H9 (cell line): ENCODE data around the gene SLC25A27. TPM values are rescaled to one million over a fixed set of nuclear protein-coding genes. Genes with fewer than 3 reads are reported as not detected.

ENCODE experiments used
- DNase-seq: peaks from one replicate; pipeline ENCODE4 v3.0.0-alpha.2; 2017
- H2AFZ ChIP-seq: one replicate; pipeline ENCODE4 v1.6.1; 2013; ENCODE audit warnings: mild to moderate bottlenecking, low read length, control low read depth, moderate library complexity
- H2AK5ac ChIP-seq: 2 replicates; pipeline ENCODE4 v1.6.1; 2013; ENCODE audit warnings: low read length, control low read depth, mixed read lengths; ENCODE audit not compliant: insufficient read length
- H2BK120ac ChIP-seq: one replicate; pipeline ENCODE4 v1.6.1; 2013; ENCODE audit warnings: low read depth, mild to moderate bottlenecking, low read length, control low read depth, inconsistent platforms; ENCODE audit not compliant: poor library complexity, severe bottlenecking
- H2BK12ac ChIP-seq: 2 replicates; pipeline ENCODE4 v1.6.1; 2013; ENCODE audit warnings: low read length, control low read depth, mixed read lengths, low read depth; ENCODE audit not compliant: insufficient read length
- H2BK15ac ChIP-seq: 2 replicates; pipeline ENCODE4 v1.6.1; 2013; ENCODE audit warnings: low read depth, low read length, control low read depth
- H2BK20ac ChIP-seq: one replicate; pipeline ENCODE4 v1.6.1; 2013; ENCODE audit warnings: low read depth, mild to moderate bottlenecking, low read length, control low read depth, inconsistent platforms; ENCODE audit not compliant: poor library complexity, severe bottlenecking
- H2BK5ac ChIP-seq: 2 replicates; pipeline ENCODE4 v1.6.1; 2013; ENCODE audit warnings: low read length, control low read depth, mixed read lengths; ENCODE audit not compliant: insufficient read length
- H3K14ac ChIP-seq: 2 replicates; pipeline ENCODE4 v1.6.1; 2013; ENCODE audit warnings: low read length, control low read depth; ENCODE audit not compliant: insufficient read depth
- H3K18ac ChIP-seq: 2 replicates; pipeline ENCODE4 v1.6.1; 2013; ENCODE audit warnings: low read depth, mild to moderate bottlenecking, mixed read lengths, low read length, control low read depth; ENCODE audit not compliant: insufficient read length
- H3K23ac ChIP-seq: 2 replicates; pipeline ENCODE4 v1.6.1; 2013; ENCODE audit warnings: low read length, control low read depth, mixed read lengths, low read depth; ENCODE audit not compliant: insufficient read length
- H3K23me2 ChIP-seq: 2 replicates; pipeline ENCODE4 v1.6.1; 2013; ENCODE audit warnings: low read depth, mild to moderate bottlenecking, mixed read lengths, low read length, control low read depth; ENCODE audit not compliant: insufficient read length, poor library complexity, severe bottlenecking
- H3K27ac ChIP-seq: 2 replicates; pipeline ENCODE4 v1.5.1; 2013; ENCODE audit warnings: low read length, control low read depth, mixed read lengths, low read depth; ENCODE audit not compliant: insufficient read length
- H3K27me3 ChIP-seq: 2 replicates; pipeline ENCODE4 v1.6.1; 2013; ENCODE audit warnings: low read length, control low read depth, inconsistent platforms; ENCODE audit not compliant: insufficient read depth
- H3K4ac ChIP-seq: 2 replicates; pipeline ENCODE4 v1.6.1; 2013; ENCODE audit warnings: low read depth, mild to moderate bottlenecking, control low read depth, inconsistent platforms, low read length, moderate library complexity
- H3K4me1 ChIP-seq: 2 replicates; pipeline ENCODE4 v1.6.1; 2013; ENCODE audit warnings: low read length, control low read depth, inconsistent platforms; ENCODE audit not compliant: insufficient read depth
- H3K4me2 ChIP-seq: 2 replicates; pipeline ENCODE4 v1.6.1; 2013; ENCODE audit warnings: low read length, control low read depth, mixed read lengths; ENCODE audit not compliant: insufficient read length, insufficient read depth
- H3K56ac ChIP-seq: 2 replicates; pipeline ENCODE4 v1.6.1; 2013; ENCODE audit warnings: low read depth, mild to moderate bottlenecking, mixed read lengths, low read length, control low read depth; ENCODE audit not compliant: insufficient read length
- H3K79me1 ChIP-seq: 2 replicates; pipeline ENCODE4 v1.6.1; 2013; ENCODE audit warnings: low read depth, mild to moderate bottlenecking, moderate library complexity, low read length, control low read depth, inconsistent platforms; ENCODE audit not compliant: insufficient read depth, poor library complexity, severe bottlenecking
- H3K79me2 ChIP-seq: 2 replicates; pipeline ENCODE4 v1.6.1; 2013; ENCODE audit warnings: low read length, control low read depth, inconsistent platforms; ENCODE audit not compliant: insufficient read depth
- H3K9ac ChIP-seq: 2 replicates; pipeline ENCODE4 v1.6.1; 2013; ENCODE audit warnings: low read length, control low read depth, mixed read lengths; ENCODE audit not compliant: insufficient read length; ENCODE audit errors: extremely low read depth
- H3K9me3 ChIP-seq: one replicate; pipeline ENCODE4 v1.6.1; 2013; ENCODE audit warnings: low read depth, low read length, inconsistent platforms; ENCODE audit not compliant: control insufficient read depth
- H3T11ph ChIP-seq: one replicate; pipeline ENCODE4 v1.6.1; 2013; ENCODE audit warnings: mild to moderate bottlenecking, low read length, control low read depth, inconsistent platforms
- H4K20me1 ChIP-seq: one replicate; pipeline ENCODE4 v1.6.1; 2013; ENCODE audit not compliant: control insufficient read depth, insufficient read length, insufficient read depth
- H4K5ac ChIP-seq: 2 replicates; pipeline ENCODE4 v1.6.1; 2013; ENCODE audit warnings: low read depth, mild to moderate bottlenecking, mixed read lengths, low read length, control low read depth; ENCODE audit not compliant: insufficient read length
- H4K8ac ChIP-seq: replicated peaks from 2 replicates; pipeline ENCODE4 v1.6.1; 2013; ENCODE audit warnings: low read length, control low read depth, mixed read lengths, low read depth; ENCODE audit not compliant: insufficient read length
- H4K91ac ChIP-seq: 2 replicates; pipeline ENCODE4 v1.6.1; 2013; ENCODE audit warnings: low read depth, mild to moderate bottlenecking, moderate library complexity, mixed read lengths, low read length, control low read depth; ENCODE audit not compliant: insufficient read length
- H3K27ac Mint-ChIP-seq, 3 experiments: 2 replicates in 2 of 3; 3 replicates in 1 of 3; pipeline ENCODE4 v1.8.0; 2020 to 2021; ENCODE audit warnings: mixed read lengths in 3 of 3, mild to moderate bottlenecking in 1 of 3, moderate library complexity in 1 of 3
- H3K27me3 Mint-ChIP-seq: 2 replicates; pipeline ENCODE4 v1.8.0; 2021; ENCODE audit warnings: low read depth, mild to moderate bottlenecking, moderate library complexity, mixed read lengths
- H3K36me3 Mint-ChIP-seq, 3 experiments: 2 replicates in 2 of 3; 3 replicates in 1 of 3; pipeline ENCODE4 v1.8.0; 2020 to 2021; ENCODE audit warnings: low read depth in 3 of 3, mixed read lengths in 3 of 3; ENCODE audit not compliant: insufficient read depth in 1 of 3
- H3K4me1 Mint-ChIP-seq, 2 experiments: 2 replicates each; pipeline ENCODE4 v1.8.0; 2020; ENCODE audit warnings: mixed read lengths in 2 of 2
- H3K4me3 Mint-ChIP-seq, 2 experiments: 2 replicates in 1 of 2; 3 replicates in 1 of 2; pipeline ENCODE4 v1.8.0; 2020 to 2021; ENCODE audit warnings: mild to moderate bottlenecking in 2 of 2, mixed read lengths in 2 of 2, moderate library complexity in 1 of 2
- H3K9me3 Mint-ChIP-seq, 2 experiments: 2 replicates in 1 of 2; 3 replicates in 1 of 2; pipeline ENCODE4 v1.8.0; 2020; ENCODE audit warnings: mild to moderate bottlenecking in 2 of 2, mixed read lengths in 2 of 2, moderate library complexity in 1 of 2
- CTCF ChIP-seq: fragments of 200-600 bp; sonication (generic); conservative IDR thresholded peaks from 3 replicates; pipeline ENCODE4 v1.8.0; 2021; ENCODE audit warnings: antibody characterized with exemption, mild to moderate bottlenecking
- WGBS: extraction: QIAGEN DNeasy Blood & Tissue Kit; methylation state at CpG from one replicate; pipeline ENCODE4 v1.1.7; 2013; ENCODE audit warnings: missing lambda C conversion rate, low lambda C conversion rate, mixed read lengths; ENCODE audit not compliant: insufficient read length; ENCODE audit errors: extremely low coverage; 5-methylcytosine and 5-hydroxymethylcytosine counted together
- total RNA-seq: library from RNA; stranded (reverse); gene quantifications from 2 replicates; pipeline ENCODE4 v1.2.1, GENCODE V29; 2021

Gene SLC25A27
- total RNA-seq, 1 experiment from 2014 or later: 5.1 TPM

GRCh38 chr6:46720401-46720800, 67.6 kb downstream of the SLC25A27 start:
- Histone ChIP-seq H3K9me3 (no peaks in the 10 kb centered on the region), H3K27me3 (no peaks in the 10 kb centered on the region), H3K4me2 (no peak overlapping the region), H3K18ac (no peak overlapping the region), H2AFZ (no peak overlapping the region), H3K56ac (no peak overlapping the region), H4K20me1 (no peaks in the 10 kb centered on the region), H3K23me2 (no peaks in the 10 kb centered on the region), H3K27ac (no peak overlapping the region), H2BK120ac (no peak overlapping the region), H3K4ac (no peak overlapping the region), H3K23ac (no peak overlapping the region), H3K14ac (no peak overlapping the region), H3T11ph (no peak overlapping the region), H2BK12ac (no peak overlapping the region), H3K79me1 (no peaks in the 10 kb centered on the region), H4K8ac (no peak overlapping the region), H2BK5ac (no peak overlapping the region), H2AK5ac (no peak overlapping the region), H4K91ac (no peak overlapping the region), H3K79me2 (no peaks in the 10 kb centered on the region), H4K5ac (no peak overlapping the region), H2BK20ac (no peak overlapping the region), H3K4me1 (no peaks in the 10 kb centered on the region), H3K9ac (no peak overlapping the region), H2BK15ac (no peak overlapping the region)
- TF ChIP-seq CTCF: no peak
- no peak overlapping the region for H3K4me3 Mint-ChIP-seq
- H3K9me3 Mint-ChIP-seq: no peaks in the 10 kb centered on the region
- DNase-seq: no peak
- H3K27ac Mint-ChIP-seq: no peak overlapping the region
- H3K36me3 Mint-ChIP-seq: no peaks in the 10 kb centered on the region; a peak in 1 of 7 replicates
- peaks cover 5% of the 10 kb centered on the region for H3K27me3 Mint-ChIP-seq
- no CpG with 5 or more reads among the region's 1 CpG for WGBS
- no peaks in the 10 kb centered on the region for H3K4me1 Mint-ChIP-seq

Other genes with a start within 250 kb of the SLC25A27 start
- gene RCAN2, start 161.5 kb upstream of the SLC25A27 start, total RNA-seq: 3.0 TPM in 2 replicates
- gene CYP39A1, start 157 bp upstream of the SLC25A27 start, total RNA-seq: 0.50 and 0.59 TPM in 2 replicates
- gene TDRD6, start 34.9 kb downstream of the SLC25A27 start, total RNA-seq: 0.02 and 0.15 TPM in 2 replicates
- 1.7 and 1.8 TPM in 2 replicates for gene PLA2G7, start 82.4 kb downstream of the SLC25A27 start, total RNA-seq
- not detected in 2 replicates for gene ANKRD66, start 94.0 kb downstream of the SLC25A27 start, total RNA-seq
- not detected in 2 replicates for gene MEP1A, start 140.4 kb downstream of the SLC25A27 start, total RNA-seq